ENCODE results near the gene LRP11. TPM values are rescaled to one million over a fixed set of nuclear protein-coding genes. Genes with fewer than 3 reads are reported as not detected.
"Not testable (repeated sequence)": the region's sequence is repeated elsewhere in the genome, so short reads cannot be mapped to it uniquely, and the experiment has no call there.

LRP11 gene
- total RNA-seq, 1 donor from 2014 or later: 51.7 TPM

DNA sequence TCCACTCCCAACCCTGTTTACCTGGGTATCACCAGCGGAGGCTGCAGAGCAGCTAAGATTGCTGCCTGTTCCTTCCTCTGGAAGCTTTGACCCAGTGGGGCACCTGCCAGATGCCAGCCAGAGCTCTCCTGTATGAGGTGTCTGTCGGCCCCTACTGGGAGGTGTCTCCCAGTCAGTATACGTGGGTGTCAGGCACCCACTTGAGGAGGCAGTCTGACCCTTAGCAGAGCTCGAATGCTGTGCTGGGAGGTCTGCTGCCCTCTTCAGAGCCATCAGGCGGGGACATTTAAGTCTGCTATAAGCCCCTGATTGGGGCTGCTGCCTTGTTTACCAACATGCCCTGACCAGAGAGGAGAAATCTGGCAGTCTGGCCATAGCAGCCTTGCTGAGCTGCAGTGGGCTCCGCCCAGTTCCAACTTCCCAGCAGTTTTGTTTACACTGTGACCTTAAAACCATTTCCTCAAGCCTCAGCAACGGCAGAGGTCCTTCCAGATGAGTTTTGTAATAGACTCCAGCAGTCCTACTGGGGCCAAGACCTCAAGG lies 31.0 kb upstream of the LRP11 start:
- Mint-ChIP-seq H3K4me1 (ENCODE audit: unreplicated experiment) (peaks cover 38% of the 10 kb centered on the region), H3K36me3 (ENCODE audit: low read depth, unreplicated experiment) (no peaks in the 10 kb centered on the region), H3K9me3 (ENCODE audit: unreplicated experiment) (no peaks in the 10 kb centered on the region), H3K27me3 (ENCODE audit: unreplicated experiment) (peaks cover 12% of the 10 kb centered on the region), H3K4me3 (ENCODE audit: unreplicated experiment) (no peak overlapping the region), H3K27ac (ENCODE audit: unreplicated experiment) (no peak overlapping the region)
- DNase-seq (ENCODE audit: low spot score): no peak
- TF ChIP-seq, protein P1, sequence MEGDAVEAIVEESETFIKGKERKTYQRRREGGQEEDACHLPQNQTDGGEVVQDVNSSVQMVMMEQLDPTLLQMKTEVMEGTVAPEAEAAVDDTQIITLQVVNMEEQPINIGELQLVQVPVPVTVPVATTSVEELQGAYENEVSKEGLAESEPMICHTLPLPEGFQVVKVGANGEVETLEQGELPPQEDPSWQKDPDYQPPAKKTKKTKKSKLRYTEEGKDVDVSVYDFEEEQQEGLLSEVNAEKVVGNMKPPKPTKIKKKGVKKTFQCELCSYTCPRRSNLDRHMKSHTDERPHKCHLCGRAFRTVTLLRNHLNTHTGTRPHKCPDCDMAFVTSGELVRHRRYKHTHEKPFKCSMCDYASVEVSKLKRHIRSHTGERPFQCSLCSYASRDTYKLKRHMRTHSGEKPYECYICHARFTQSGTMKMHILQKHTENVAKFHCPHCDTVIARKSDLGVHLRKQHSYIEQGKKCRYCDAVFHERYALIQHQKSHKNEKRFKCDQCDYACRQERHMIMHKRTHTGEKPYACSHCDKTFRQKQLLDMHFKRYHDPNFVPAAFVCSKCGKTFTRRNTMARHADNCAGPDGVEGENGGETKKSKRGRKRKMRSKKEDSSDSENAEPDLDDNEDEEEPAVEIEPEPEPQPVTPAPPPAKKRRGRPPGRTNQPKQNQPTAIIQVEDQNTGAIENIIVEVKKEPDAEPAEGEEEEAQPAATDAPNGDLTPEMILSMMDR (IDR thresholded peaks at IDR 0.05; ENCODE audit: unreplicated experiment): no peak

DNA sequence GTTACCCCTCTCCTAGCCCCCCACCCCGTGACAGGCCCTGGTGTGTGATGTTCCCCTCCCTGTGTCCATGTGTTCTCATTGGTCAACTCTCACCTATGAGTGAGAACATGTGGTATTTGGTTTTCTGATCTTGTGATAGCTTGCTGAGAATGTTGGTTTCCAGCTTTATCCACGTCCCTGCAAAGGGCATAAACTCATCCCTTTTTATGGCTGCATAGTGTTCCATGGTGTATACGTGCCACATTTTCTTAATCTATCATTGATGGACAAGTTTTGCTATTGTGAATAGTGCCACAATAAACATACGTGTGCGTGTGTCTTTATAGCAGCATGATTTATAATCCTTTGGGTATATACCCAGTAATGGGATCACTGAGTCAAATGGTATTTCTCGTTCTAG lies 27.7 kb upstream of the LRP11 start:
- not testable (repeated sequence) for H3K4me3 Mint-ChIP-seq (ENCODE audit: unreplicated experiment); H3K27ac Mint-ChIP-seq (ENCODE audit: unreplicated experiment); H3K9me3 Mint-ChIP-seq (ENCODE audit: unreplicated experiment); H3K36me3 Mint-ChIP-seq (ENCODE audit: low read depth, unreplicated experiment); DNase-seq (ENCODE audit: low spot score)
- Mint-ChIP-seq H3K4me1 (ENCODE audit: unreplicated experiment) (peaks cover 50% of the 10 kb centered on the region), H3K27me3 (ENCODE audit: unreplicated experiment) (peaks cover 13% of the 10 kb centered on the region)

DNA sequence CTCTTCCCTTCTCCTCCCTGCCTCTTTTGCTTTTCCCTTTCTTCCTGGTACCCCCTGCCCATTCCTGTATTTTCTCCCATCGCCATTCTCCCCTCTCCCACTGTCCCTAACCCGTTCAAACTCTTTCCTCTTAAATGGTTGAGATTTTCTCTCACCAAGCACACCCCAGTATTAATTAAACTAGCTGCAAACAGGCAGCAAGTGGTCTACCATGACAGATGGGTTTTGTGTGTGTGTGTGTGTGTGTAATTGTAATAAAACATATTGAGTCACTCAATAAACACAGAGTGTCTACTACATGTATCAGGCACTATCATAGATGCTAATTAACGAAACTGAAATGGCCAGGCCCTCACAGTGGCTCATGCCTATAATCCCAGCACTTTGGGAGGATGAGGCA lies 27.1 kb upstream of the LRP11 start:
- TF ChIP-seq, protein P1 (IDR thresholded peaks at IDR 0.05; ENCODE audit: unreplicated experiment): no peak
- Mint-ChIP-seq H3K36me3 (ENCODE audit: low read depth, unreplicated experiment) (peaks cover 4% of the 10 kb centered on the region), H3K27me3 (ENCODE audit: unreplicated experiment) (peaks cover 13% of the 10 kb centered on the region), H3K9me3 (ENCODE audit: unreplicated experiment) (no peaks in the 10 kb centered on the region), H3K27ac (ENCODE audit: unreplicated experiment) (no peak overlapping the region), H3K4me1 (ENCODE audit: unreplicated experiment) (peaks cover 49% of the 10 kb centered on the region), H3K4me3 (ENCODE audit: unreplicated experiment) (no peak overlapping the region)
- DNase-seq (ENCODE audit: low spot score): no peak

DNA sequence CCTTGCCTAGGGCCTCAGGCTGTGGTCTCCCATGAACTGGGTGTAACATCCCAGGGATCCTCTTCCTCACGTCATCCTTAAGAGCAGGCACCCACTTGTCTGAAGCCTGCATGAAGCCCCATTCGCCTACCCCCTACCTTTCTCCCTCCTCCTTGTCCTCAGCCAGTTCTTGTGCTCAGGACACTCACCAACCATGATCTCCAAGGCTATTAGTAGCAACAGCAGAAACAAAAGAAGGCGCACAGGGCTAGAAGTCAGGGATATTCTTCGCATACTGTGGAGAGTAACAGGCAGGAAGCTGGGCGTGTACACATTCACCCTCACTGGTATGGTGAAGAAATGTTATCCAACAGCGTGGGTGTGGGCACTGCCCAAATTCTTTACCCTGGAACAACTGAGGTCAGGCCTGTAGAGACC lies 26.5 kb upstream of the LRP11 start:
- Mint-ChIP-seq H3K9me3 (ENCODE audit: unreplicated experiment) (no peaks in the 10 kb centered on the region), H3K27me3 (ENCODE audit: unreplicated experiment) (peaks cover 13% of the 10 kb centered on the region), H3K27ac (ENCODE audit: unreplicated experiment) (no peak overlapping the region), H3K4me1 (ENCODE audit: unreplicated experiment) (peaks cover 43% of the 10 kb centered on the region), H3K4me3 (ENCODE audit: unreplicated experiment) (no peak overlapping the region), H3K36me3 (ENCODE audit: low read depth, unreplicated experiment) (peaks cover 4% of the 10 kb centered on the region)
- TF ChIP-seq, protein P1 (IDR thresholded peaks at IDR 0.05; ENCODE audit: unreplicated experiment): no peak
- DNase-seq (ENCODE audit: low spot score): no peak

DNA sequence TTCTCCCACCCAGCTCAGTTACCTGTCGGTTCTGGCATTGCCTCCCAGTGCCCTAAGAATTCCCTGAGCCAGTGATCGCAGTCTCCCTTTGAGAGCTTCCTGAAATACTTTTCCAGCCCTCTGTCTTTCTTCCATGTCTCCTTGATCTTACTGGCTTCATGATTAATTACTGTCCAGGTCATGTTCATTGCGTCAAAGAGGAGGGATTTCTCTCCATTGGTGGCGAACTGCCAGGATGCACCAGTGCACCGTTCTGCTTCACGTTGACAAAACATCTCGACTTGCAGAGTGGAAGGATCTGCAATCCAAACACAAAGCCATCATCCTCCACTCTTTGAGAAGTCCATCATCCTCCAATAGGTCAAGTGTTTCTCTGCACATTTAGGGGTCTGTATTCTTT lies 25.2 kb upstream of the LRP11 start:
- Mint-ChIP-seq H3K27ac (ENCODE audit: unreplicated experiment) (no peak overlapping the region), H3K4me3 (ENCODE audit: unreplicated experiment) (no peak overlapping the region), H3K27me3 (ENCODE audit: unreplicated experiment) (peaks cover 15% of the 10 kb centered on the region), H3K4me1 (ENCODE audit: unreplicated experiment) (peaks cover 31% of the 10 kb centered on the region), H3K9me3 (ENCODE audit: unreplicated experiment) (no peaks in the 10 kb centered on the region), H3K36me3 (ENCODE audit: low read depth, unreplicated experiment) (peaks cover 4% of the 10 kb centered on the region)
- TF ChIP-seq, protein P1 (IDR thresholded peaks at IDR 0.05; ENCODE audit: unreplicated experiment): no peak
- DNase-seq (ENCODE audit: low spot score): no peak

Measured in endothelial cell (in vitro differentiated cells).